ENCODE measurements around the gene RAVER2. TPM values are rescaled to one million over a fixed set of nuclear protein-coding genes. Genes with fewer than 3 reads are reported as not detected.
A peak's percentile ranks its signal among the peaks of the same experiment; 100 is the strongest.

The RAVER2 gene
- total RNA-seq, 1 experiment from 2014 or later = 2.4 TPM

- DNase-seq (ENCODE audit: low read depth) = no peak
These were observed 101.9 kb downstream of the RAVER2 start for GRCh38 chr1:64846573-64847430.

- no peak for DNase-seq (ENCODE audit: low read depth)
These were observed 102.8 kb downstream of the RAVER2 start for GRCh38 chr1:64847666-64848065.

- no peak for DNase-seq (ENCODE audit: low read depth)
These were observed 103.3 kb downstream of the RAVER2 start for GRCh38 chr1:64848136-64848535.

GRCh38 chr1:64848803-64849202, 103.9 kb downstream of the RAVER2 start:
- DNase-seq (ENCODE audit: low read depth) = no peak

- DNase-seq (ENCODE audit: low read depth) = no peak
These were observed 105.1 kb downstream of the RAVER2 start for GRCh38 chr1:64849942-64850341.

- no peak for DNase-seq (ENCODE audit: low read depth)
These were observed 106.0 kb downstream of the RAVER2 start for GRCh38 chr1:64850846-64851245.

GRCh38 chr1:64851664-64852063, 106.8 kb downstream of the RAVER2 start:
- DNase-seq (ENCODE audit: low read depth) = no peak

GRCh38 chr1:64854674-64855073, 109.8 kb downstream of the RAVER2 start:
- DNase-seq (ENCODE audit: low read depth) = no peak

GRCh38 chr1:64855557-64855956, 110.7 kb downstream of the RAVER2 start:
- no peak for DNase-seq (ENCODE audit: low read depth)

- DNase-seq (ENCODE audit: low read depth) = no peak
These were observed 111.7 kb downstream of the RAVER2 start for GRCh38 chr1:64856553-64856952.

GRCh38 chr1:64857347-64857746, 112.5 kb downstream of the RAVER2 start:
- no peak for DNase-seq (ENCODE audit: low read depth)

GRCh38 chr1:64861611-64862010, 116.7 kb downstream of the RAVER2 start:
- peak; percentile 31 for DNase-seq (ENCODE audit: low read depth)

GRCh38 chr1:64864018-64864940, 119.4 kb downstream of the RAVER2 start:
- DNase-seq (ENCODE audit: low read depth) = peak; percentile 9

- DNase-seq (ENCODE audit: low read depth) = no peak
These were observed 120.4 kb downstream of the RAVER2 start for GRCh38 chr1:64865105-64865757.

- no peak for DNase-seq (ENCODE audit: low read depth)
These were observed 121.8 kb downstream of the RAVER2 start for GRCh38 chr1:64866689-64867088.

GRCh38 chr1:64867266-64867665, 122.4 kb downstream of the RAVER2 start:
- no peak for DNase-seq (ENCODE audit: low read depth)

- DNase-seq (ENCODE audit: low read depth) = no peak
These were observed 126.4 kb downstream of the RAVER2 start for GRCh38 chr1:64871256-64871655.

GRCh38 chr1:64872067-64872466, 127.2 kb downstream of the RAVER2 start:
- no peak for DNase-seq (ENCODE audit: low read depth)

GRCh38 chr1:64873576-64873975, 128.7 kb downstream of the RAVER2 start:
- DNase-seq (ENCODE audit: low read depth) = no peak

GRCh38 chr1:64874666-64875065, 129.8 kb downstream of the RAVER2 start:
- DNase-seq (ENCODE audit: low read depth) = no peak

GRCh38 chr1:64875101-64875500, 130.2 kb downstream of the RAVER2 start:
- DNase-seq (ENCODE audit: low read depth) = no peak

GRCh38 chr1:64875606-64876005, 130.7 kb downstream of the RAVER2 start:
- no peak for DNase-seq (ENCODE audit: low read depth)

Data from RPMI7951 (cell line).